ENCODE measurements around the gene GRK5.
"Not testable (repeated sequence)": the region's sequence is repeated elsewhere in the genome, so short reads cannot be mapped to it uniquely, and the experiment has no call there.

The GRK5 gene

DNA sequence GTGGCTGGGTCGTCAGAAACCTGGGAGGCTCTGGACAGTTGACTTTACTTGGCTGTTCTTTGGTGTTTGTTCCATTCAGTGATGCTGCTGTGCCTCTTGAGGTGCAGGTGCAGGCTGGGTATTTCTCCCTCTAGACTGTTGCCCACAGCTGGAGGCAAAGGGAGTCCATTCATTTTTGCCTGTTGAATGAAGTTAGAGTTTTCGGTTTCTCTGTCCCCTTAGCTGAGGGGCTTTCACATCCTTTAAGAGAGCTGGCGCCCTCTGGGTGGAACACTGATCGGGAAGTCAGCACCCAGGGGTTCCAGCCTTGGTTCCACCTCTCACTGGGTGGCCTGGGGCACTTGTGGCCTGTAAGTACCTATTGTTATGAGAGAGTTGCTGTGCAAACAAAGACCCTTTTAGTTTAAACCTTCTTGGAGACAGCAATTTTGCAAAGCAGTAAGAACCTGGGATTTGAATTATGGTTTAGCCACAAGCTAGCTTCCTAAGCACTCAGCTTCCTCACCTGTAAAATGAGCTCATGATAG, 67.2 kb downstream of the GRK5 start:
- H3K36me3 ChIP-seq (replicated peaks): no peaks in the 10 kb centered on the region
- no peaks in the 10 kb centered on the region for H3K27me3 ChIP-seq (replicated peaks)
- TF ChIP-seq, protein P1, sequence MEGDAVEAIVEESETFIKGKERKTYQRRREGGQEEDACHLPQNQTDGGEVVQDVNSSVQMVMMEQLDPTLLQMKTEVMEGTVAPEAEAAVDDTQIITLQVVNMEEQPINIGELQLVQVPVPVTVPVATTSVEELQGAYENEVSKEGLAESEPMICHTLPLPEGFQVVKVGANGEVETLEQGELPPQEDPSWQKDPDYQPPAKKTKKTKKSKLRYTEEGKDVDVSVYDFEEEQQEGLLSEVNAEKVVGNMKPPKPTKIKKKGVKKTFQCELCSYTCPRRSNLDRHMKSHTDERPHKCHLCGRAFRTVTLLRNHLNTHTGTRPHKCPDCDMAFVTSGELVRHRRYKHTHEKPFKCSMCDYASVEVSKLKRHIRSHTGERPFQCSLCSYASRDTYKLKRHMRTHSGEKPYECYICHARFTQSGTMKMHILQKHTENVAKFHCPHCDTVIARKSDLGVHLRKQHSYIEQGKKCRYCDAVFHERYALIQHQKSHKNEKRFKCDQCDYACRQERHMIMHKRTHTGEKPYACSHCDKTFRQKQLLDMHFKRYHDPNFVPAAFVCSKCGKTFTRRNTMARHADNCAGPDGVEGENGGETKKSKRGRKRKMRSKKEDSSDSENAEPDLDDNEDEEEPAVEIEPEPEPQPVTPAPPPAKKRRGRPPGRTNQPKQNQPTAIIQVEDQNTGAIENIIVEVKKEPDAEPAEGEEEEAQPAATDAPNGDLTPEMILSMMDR (IDR thresholded peaks at IDR 0.05; ENCODE audit: low read depth, low read length, missing control alignments): no peak
- DNase-seq: no peak
- no peak overlapping the region for H3K27ac ChIP-seq
- in situ Hi-C loops (cut with HindIII; ENCODE audit: low pct_ligation_motif_present, low sequenced_read_pairs): no loop called here
- no peak overlapping the region for H3K4me3 ChIP-seq (ENCODE audit: low read depth, low read length)

DNA sequence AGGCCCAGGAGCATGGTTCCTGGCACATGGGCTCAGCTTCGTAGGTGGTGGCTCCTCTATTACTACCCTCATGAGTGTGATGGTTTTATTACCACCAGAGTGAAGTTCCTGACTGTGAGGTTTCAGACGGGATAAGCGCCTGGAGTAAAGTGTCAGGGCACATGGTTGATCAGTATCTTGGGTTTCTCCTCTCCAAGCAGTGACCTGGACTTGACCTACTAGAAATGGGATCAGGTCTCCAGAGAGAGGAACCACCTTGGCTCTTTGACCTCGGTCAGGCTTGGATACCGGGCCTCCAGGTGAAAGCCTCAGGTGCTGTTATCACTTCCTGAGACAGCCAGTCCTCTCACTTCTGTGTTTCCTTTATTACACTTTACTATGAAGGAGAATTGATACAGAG, 67.7 kb downstream of the GRK5 start:
- no peaks in the 10 kb centered on the region for H3K36me3 ChIP-seq (replicated peaks)
- DNase-seq: no peak
- in situ Hi-C loops (cut with HindIII; ENCODE audit: low pct_ligation_motif_present, low sequenced_read_pairs): no loop called here
- H3K4me3 ChIP-seq (ENCODE audit: low read depth, low read length): no peak overlapping the region
- no peak overlapping the region for H3K27ac ChIP-seq
- no peaks in the 10 kb centered on the region for H3K27me3 ChIP-seq (replicated peaks)
- TF ChIP-seq, protein P1 (IDR thresholded peaks at IDR 0.05; ENCODE audit: low read depth, low read length, missing control alignments): no peak

DNA sequence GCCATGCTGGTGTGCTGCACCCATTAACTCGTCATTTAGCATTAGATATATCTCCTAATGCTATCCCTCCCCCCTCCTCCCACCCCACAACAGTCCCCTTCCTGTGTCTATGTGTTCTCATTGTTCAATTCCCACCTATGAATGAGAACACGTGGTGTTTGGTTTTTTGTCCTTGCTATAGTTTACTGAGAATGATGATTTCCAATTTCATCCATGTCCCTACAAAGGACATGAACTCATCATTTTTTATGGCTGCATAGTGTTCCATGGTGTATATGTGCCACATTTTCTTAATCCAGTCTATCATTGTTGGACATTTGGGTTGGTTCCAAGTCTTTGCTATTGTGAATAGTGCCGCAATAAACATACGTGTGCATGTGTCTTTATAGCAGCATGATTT, 68.8 kb downstream of the GRK5 start:
- H3K27me3 ChIP-seq (replicated peaks); H3K36me3 ChIP-seq (replicated peaks); DNase-seq; in situ Hi-C loops (cut with HindIII; ENCODE audit: low pct_ligation_motif_present, low sequenced_read_pairs); H3K4me3 ChIP-seq (ENCODE audit: low read depth, low read length); H3K27ac ChIP-seq: not testable (repeated sequence)

DNA sequence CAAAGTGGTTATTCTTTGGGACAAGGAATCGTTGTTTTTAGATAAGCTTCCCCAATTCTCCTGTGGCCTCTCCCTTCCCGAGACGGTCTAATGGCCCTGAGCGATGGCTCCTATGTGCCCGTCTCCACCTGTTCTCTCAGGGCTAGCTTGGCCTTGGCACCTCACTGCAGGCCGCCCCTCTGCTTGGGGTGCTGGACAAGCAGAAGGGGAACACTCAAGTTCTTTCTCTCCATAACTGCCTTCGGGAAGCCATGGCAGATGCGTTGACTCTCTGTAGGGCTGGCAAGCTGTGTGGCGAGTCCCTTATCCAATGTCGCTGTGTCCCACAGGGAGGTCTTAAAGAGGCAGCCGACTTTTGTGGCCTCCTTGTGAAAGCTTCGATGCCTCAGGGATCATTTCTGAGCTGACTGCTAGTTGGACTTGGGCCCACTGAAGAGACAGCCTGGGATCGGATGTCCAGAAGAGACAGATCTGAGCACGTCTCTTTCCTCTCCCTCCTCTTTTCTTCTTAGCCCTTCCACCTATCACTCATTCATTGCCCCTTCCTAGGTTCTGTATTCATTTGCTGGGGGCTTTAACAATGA, 70.8 kb downstream of the GRK5 start:
- Histone ChIP-seq H3K27me3 (replicated peaks) (no peaks in the 10 kb centered on the region), H3K27ac (no peak overlapping the region), H3K4me3 (ENCODE audit: low read depth, low read length) (no peak overlapping the region), H3K36me3 (replicated peaks) (no peaks in the 10 kb centered on the region)
- in situ Hi-C loops (cut with HindIII; ENCODE audit: low pct_ligation_motif_present, low sequenced_read_pairs): no loop called here
- TF ChIP-seq, protein P1 (IDR thresholded peaks at IDR 0.05; ENCODE audit: low read depth, low read length, missing control alignments): no peak
- no peak for DNase-seq

DNA sequence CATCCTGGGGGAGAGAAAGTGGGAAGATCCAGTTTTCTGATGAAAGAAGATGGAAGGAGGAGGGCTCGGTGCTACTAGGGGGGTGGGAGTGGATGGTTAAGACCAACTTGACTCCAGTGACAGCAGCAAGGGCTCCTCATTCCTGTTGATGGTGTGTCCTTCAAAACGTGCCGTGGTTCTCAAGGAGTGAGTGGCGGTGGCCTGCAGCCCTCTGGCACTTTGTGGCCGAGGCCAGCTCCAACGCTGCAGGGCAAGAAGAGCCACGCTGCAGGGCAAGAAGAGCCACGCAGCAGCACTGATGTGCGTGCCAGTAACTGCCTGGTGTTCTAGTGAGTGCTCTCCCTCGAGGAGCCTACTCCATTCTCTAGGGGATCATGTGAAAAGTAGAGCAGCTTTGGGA, 72.1 kb downstream of the GRK5 start:
- Histone ChIP-seq H3K36me3 (replicated peaks) (no peaks in the 10 kb centered on the region), H3K27me3 (replicated peaks) (no peaks in the 10 kb centered on the region), H3K4me3 (ENCODE audit: low read depth, low read length) (no peak overlapping the region), H3K27ac (no peak overlapping the region)
- TF ChIP-seq, protein P1 (IDR thresholded peaks at IDR 0.05; ENCODE audit: low read depth, low read length, missing control alignments): no peak
- DNase-seq: no peak
- in situ Hi-C loops (cut with HindIII; ENCODE audit: low pct_ligation_motif_present, low sequenced_read_pairs): no loop called here

DNA sequence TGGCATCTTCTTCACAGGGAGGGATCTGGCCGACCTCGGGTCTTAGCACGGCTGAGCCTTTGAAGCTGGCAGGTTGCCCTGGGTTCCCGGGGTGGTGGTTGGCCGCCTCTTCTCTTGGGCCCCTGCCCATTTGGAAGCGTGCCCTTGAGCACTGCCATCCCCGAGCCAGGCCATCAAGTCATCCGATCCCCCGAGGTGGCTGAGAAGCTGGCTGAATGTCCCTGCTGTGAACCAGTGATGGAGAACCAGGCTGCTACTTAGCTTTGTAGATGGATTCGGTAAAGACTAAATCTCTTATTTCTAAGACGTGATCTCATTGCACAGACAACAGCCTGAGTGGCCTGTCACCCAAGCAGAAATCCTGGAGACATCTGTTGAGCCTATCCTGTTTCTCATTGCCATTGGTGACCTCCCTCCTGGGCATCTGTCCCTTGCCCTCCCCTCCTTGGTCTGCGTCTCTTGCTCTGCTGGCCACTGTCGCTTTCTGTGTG, 74.3 kb downstream of the GRK5 start:
- no peaks in the 10 kb centered on the region for H3K36me3 ChIP-seq (replicated peaks)
- no peak overlapping the region for H3K4me3 ChIP-seq (ENCODE audit: low read depth, low read length)
- in situ Hi-C loops (cut with HindIII; ENCODE audit: low pct_ligation_motif_present, low sequenced_read_pairs): no loop called here
- no peaks in the 10 kb centered on the region for H3K27me3 ChIP-seq (replicated peaks)
- TF ChIP-seq, protein P1 (IDR thresholded peaks at IDR 0.05; ENCODE audit: low read depth, low read length, missing control alignments): no peak
- H3K27ac ChIP-seq: no peak overlapping the region
- DNase-seq: no peak

Data from brain microvascular endothelial cell (primary cell).